Activated CD8-positive, alpha-beta memory T cell treated with anti-CD3 and anti-CD28 coated beads, Interleukin-2, amount 10 ng/mL, durations not matched to agents 7 days and 5 days (primary cell): ENCODE measurements around the gene CAPN12. TPM values are rescaled to one million over a fixed set of nuclear protein-coding genes. Genes with fewer than 3 reads are reported as not detected.
A peak's percentile ranks its signal among the peaks of the same experiment; 100 is the strongest.

Source experiments
- ATAC-seq: fragments of 150-1000 bp; cut with Tn5 transposase; one replicate; pipeline ENCODE4 v1.10.0; 2021; ENCODE audit warnings: moderate library complexity
- CTCF ChIA-PET: fragments of 350-600 bp; sonication (Branson Sonifier 250); formaldehyde crosslinking; loops from one replicate; lab custom pipeline; 2021; ENCODE audit warnings: antibody characterized with exemption; lab: Charles Lee
- DNase-seq: peaks from one replicate; pipeline ENCODE4 v3.0.0-alpha.2; 2020
- H3K27ac Mint-ChIP-seq: one replicate; pipeline ENCODE4 v1.8.0; 2021; ENCODE audit warnings: mild to moderate bottlenecking, mixed read lengths
- H3K27me3 Mint-ChIP-seq: one replicate; pipeline ENCODE4 v1.8.0; 2021; ENCODE audit warnings: mixed read lengths
- H3K36me3 Mint-ChIP-seq: one replicate; pipeline ENCODE4 v1.8.0; 2021; ENCODE audit warnings: mild to moderate bottlenecking, mixed read lengths
- H3K4me1 Mint-ChIP-seq: one replicate; pipeline ENCODE4 v1.8.0; 2021; ENCODE audit warnings: mixed read lengths
- H3K4me3 Mint-ChIP-seq: one replicate; pipeline ENCODE4 v1.8.0; 2021; ENCODE audit warnings: mild to moderate bottlenecking, moderate library complexity, mixed read lengths
- H3K9me3 Mint-ChIP-seq: one replicate; pipeline ENCODE4 v1.8.0; 2022; ENCODE audit warnings: low read depth, mixed read lengths
- total RNA-seq, 2 experiments: library from RNA; stranded (reverse); gene quantifications; one replicate each; pipeline ENCODE4 v1.2.3, GENCODE V29; 2021

The CAPN12 gene
- total RNA-seq, 2 experiments from 2014 or later: 8.4 to 17.5 TPM

- H3K27me3 Mint-ChIP-seq: no peaks in the 10 kb centered on the region
- ATAC-seq (no peak), DNase-seq (peak; percentile 39)
- H3K27ac Mint-ChIP-seq: peak overlapping the region; percentile 48
- H3K4me3 Mint-ChIP-seq: no peak overlapping the region
- CTCF ChIA-PET: interaction anchor here (4.5 kb wide), 1 partner anchor 199 kb away, joined by 33 read pairs; the partner anchor contains the start of genes MRPS12 and SARS2
- H3K9me3 Mint-ChIP-seq: no peaks in the 10 kb centered on the region
- peaks cover 27% of the 10 kb centered on the region for H3K36me3 Mint-ChIP-seq
- H3K4me1 Mint-ChIP-seq: peaks cover 40% of the 10 kb centered on the region
These were observed 12.5 kb downstream of the CAPN12 start for GRCh38 chr19:38731654-38732301.

- Mint-ChIP-seq H3K4me1 (peaks cover 40% of the 10 kb centered on the region), H3K27me3 (no peaks in the 10 kb centered on the region), H3K4me3 (no peak overlapping the region), H3K9me3 (no peaks in the 10 kb centered on the region), H3K36me3 (peaks cover 28% of the 10 kb centered on the region), H3K27ac (peak overlapping the region; percentile 48)
- no peak for DNase-seq
- no peak for ATAC-seq
- CTCF ChIA-PET: interaction anchor here (1.1 to 4.5 kb wide), 6 partner anchors 83 to 199 kb away, joined by 3 to 33 read pairs (median 4); partner anchors contain the start of genes ACTN4, MRPS12 and SARS2
These were observed 13.3 kb downstream of the CAPN12 start for GRCh38 chr19:38730731-38731589.

DNA sequence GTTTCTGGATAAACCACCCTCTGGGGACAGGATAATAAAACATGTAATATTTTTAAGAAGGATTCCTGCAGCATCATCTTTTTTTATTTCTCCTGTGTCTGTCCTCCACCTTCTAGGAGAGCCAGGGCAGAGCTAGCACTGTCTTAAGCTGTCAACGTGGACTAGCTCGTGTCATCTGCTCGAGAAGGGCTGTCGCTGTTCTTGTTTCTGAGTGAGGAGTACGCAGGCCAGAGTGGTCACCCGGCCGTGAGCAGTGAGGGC lies 13.9 kb downstream of the CAPN12 start:
- ATAC-seq: no peak
- Mint-ChIP-seq H3K4me1 (peaks cover 39% of the 10 kb centered on the region), H3K36me3 (peaks cover 28% of the 10 kb centered on the region), H3K27ac (no peak overlapping the region), H3K27me3 (no peaks in the 10 kb centered on the region), H3K4me3 (no peak overlapping the region), H3K9me3 (no peaks in the 10 kb centered on the region)
- no peak for DNase-seq
- CTCF ChIA-PET: interaction anchor here (0.7 to 1.5 kb wide), 8 partner anchors 40 to 174 kb away, joined by 3 to 6 read pairs (median 4); partner anchors contain the start of genes ACTN4 and ECH1

GRCh38 chr19:38729653-38730469 lies 14.4 kb downstream of the CAPN12 start:
- DNase-seq (peak; percentile 83), ATAC-seq (peak; percentile 65)
- H3K27me3 Mint-ChIP-seq: no peaks in the 10 kb centered on the region
- H3K9me3 Mint-ChIP-seq: no peaks in the 10 kb centered on the region
- H3K4me1 Mint-ChIP-seq: peaks cover 34% of the 10 kb centered on the region
- peaks cover 30% of the 10 kb centered on the region for H3K36me3 Mint-ChIP-seq
- H3K27ac Mint-ChIP-seq: peak overlapping the region; percentile 52
- no peak overlapping the region for H3K4me3 Mint-ChIP-seq
- CTCF ChIA-PET: interaction anchor here (0.7 to 1.5 kb wide), 8 partner anchors 40 to 174 kb away, joined by 3 to 6 read pairs (median 4); partner anchors contain the start of genes ACTN4 and ECH1

DNA sequence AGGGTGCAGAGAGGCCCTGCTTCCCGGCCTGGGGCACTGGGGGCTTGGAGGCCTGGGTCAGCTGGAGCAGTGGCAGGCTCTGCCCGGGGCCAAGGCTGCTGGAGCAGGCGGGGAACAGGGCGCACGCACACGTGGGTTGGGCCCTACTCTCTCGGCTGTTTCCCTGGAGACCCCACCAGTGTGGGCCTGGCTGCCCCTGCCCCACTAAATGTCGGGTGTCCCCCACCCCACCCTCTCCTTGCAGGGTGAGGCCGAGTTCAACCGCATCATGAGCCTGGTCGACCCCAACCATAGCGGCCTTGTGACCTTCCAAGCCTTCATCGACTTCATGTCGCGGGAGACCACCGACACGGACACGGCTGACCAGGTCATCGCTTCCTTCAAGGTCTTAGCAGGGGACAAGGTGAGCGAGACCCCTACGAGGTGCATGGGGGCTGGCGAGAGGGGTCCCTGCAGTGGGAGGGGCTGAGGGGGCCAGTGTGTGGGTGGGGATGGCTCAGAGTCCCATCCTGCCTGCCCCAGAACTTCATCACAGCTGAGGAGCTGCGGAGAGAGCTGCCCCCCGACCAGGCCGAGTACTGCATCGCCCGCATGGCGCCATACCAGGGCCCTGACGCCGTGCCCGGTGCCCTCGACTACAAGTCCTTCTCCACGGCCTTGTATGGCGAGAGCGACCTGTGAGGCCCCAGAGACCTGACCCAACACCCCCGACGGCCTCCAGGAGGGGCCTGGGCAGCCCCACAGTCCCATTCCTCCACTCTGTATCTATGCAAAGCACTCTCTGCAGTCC lies 15.3 kb downstream of the CAPN12 start:
- CTCF ChIA-PET: interaction anchor here (1.0 kb wide), 2 partner anchors 39 to 326 kb away, joined by 3 to 6 read pairs; partner anchors contain the start of gene FAM98C
- no peak overlapping the region for H3K27ac Mint-ChIP-seq
- H3K4me1 Mint-ChIP-seq: peaks cover 25% of the 10 kb centered on the region
- peaks cover 31% of the 10 kb centered on the region for H3K36me3 Mint-ChIP-seq
- no peak overlapping the region for H3K4me3 Mint-ChIP-seq
- no peak for DNase-seq
- H3K9me3 Mint-ChIP-seq: no peaks in the 10 kb centered on the region
- no peak for ATAC-seq
- no peaks in the 10 kb centered on the region for H3K27me3 Mint-ChIP-seq

GRCh38 chr19:38727868-38728660 lies 16.2 kb downstream of the CAPN12 start:
- no peak for DNase-seq

DNA sequence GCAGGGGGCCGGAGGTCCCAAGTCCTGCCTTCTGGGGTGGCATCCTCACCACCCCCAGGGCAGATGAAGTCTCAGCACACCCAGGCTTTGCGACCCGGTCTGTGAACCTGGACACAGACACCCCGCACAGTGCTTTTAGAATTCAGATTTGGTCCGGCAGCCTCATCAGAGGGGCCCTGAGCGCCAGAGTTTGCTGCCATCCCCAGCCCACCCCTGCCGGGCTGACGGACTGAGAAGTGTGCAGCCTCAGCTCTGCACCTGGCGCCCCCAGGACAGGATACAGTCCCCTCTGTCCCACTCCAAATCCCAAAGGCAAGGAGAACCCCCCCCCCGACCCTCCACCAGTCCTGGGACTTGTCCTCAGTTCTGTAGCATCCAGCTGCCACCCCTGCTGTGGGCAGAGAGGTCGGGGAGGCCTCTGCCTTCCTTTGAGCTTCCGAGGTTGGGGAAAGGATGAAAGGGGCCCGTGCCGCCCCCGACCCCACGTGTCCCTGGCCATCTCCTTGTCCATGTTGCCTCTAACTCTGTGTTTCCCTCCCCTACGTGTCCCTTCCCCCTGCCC lies 16.9 kb downstream of the CAPN12 start:
- no peak overlapping the region for H3K4me3 Mint-ChIP-seq
- no peak overlapping the region for H3K27ac Mint-ChIP-seq
- CTCF ChIA-PET: interaction anchor here (0.6 kb wide), 1 partner anchor 11 kb away, joined by 3 read pairs; no protein-coding TSS in a partner anchor

More at GRCh38 chr19:38727868-38728660, 16.2 kb downstream of the CAPN12 start:
- Mint-ChIP-seq H3K27me3 (no peaks in the 10 kb centered on the region), H3K36me3 (peaks cover 31% of the 10 kb centered on the region), H3K4me1 (peaks cover 16% of the 10 kb centered on the region), H3K27ac (no peak overlapping the region), H3K4me3 (no peak overlapping the region), H3K9me3 (no peaks in the 10 kb centered on the region)
- no peak for ATAC-seq
- CTCF ChIA-PET: interaction anchor here (0.6 to 1.0 kb wide), 2 partner anchors 10 to 325 kb away, joined by 3 read pairs; partner anchors contain the start of gene FAM98C

GRCh38 chr19:38726761-38727301 lies 17.4 kb downstream of the CAPN12 start:
- CTCF ChIA-PET: interaction anchor here (1.6 kb wide), 1 partner anchor 324 kb away, joined by 6 read pairs; the partner anchor contains the start of gene FAM98C
- H3K4me1 Mint-ChIP-seq: peaks cover 10% of the 10 kb centered on the region
- H3K27ac Mint-ChIP-seq: peak overlapping the region; percentile 49
- H3K4me3 Mint-ChIP-seq: no peak overlapping the region
- H3K36me3 Mint-ChIP-seq: peaks cover 30% of the 10 kb centered on the region
- H3K27me3 Mint-ChIP-seq: no peaks in the 10 kb centered on the region
- H3K9me3 Mint-ChIP-seq: no peaks in the 10 kb centered on the region
- no peak for ATAC-seq
- no peak for DNase-seq

More for the DNA sequence above, 16.9 kb downstream of the CAPN12 start:
- ATAC-seq: no peak
- Mint-ChIP-seq H3K27me3 (no peaks in the 10 kb centered on the region), H3K36me3 (peaks cover 30% of the 10 kb centered on the region), H3K9me3 (no peaks in the 10 kb centered on the region), H3K4me1 (peaks cover 11% of the 10 kb centered on the region)
- DNase-seq: no peak

- peak overlapping the region; percentile 49 for H3K27ac Mint-ChIP-seq
- H3K9me3 Mint-ChIP-seq: no peaks in the 10 kb centered on the region
- H3K27me3 Mint-ChIP-seq: no peaks in the 10 kb centered on the region
- peaks cover 26% of the 10 kb centered on the region for H3K36me3 Mint-ChIP-seq
- CTCF ChIA-PET: interaction anchor here (1.6 kb wide), 1 partner anchor 323 kb away, joined by 6 read pairs; the partner anchor contains the start of gene FAM98C
- DNase-seq (no peak), ATAC-seq (no peak)
- peaks cover 6% of the 10 kb centered on the region for H3K4me1 Mint-ChIP-seq
- H3K4me3 Mint-ChIP-seq: no peak overlapping the region
These were observed 18.0 kb downstream of the CAPN12 start for GRCh38 chr19:38726284-38726673.

GRCh38 chr19:38725469-38726283 lies 18.6 kb downstream of the CAPN12 start:
- CTCF ChIA-PET: interaction anchor here (1.2 to 1.6 kb wide), 3 partner anchors 8 to 323 kb away, joined by 3 to 6 read pairs (median 4); partner anchors contain the start of genes FAM98C, MRPS12 and SARS2
- peaks cover 25% of the 10 kb centered on the region for H3K36me3 Mint-ChIP-seq
- ATAC-seq: no peak
- H3K4me3 Mint-ChIP-seq: no peak overlapping the region
- no peaks in the 10 kb centered on the region for H3K9me3 Mint-ChIP-seq
- DNase-seq: no peak
- no peaks in the 10 kb centered on the region for H3K27me3 Mint-ChIP-seq
- H3K27ac Mint-ChIP-seq: no peak overlapping the region
- peaks cover 6% of the 10 kb centered on the region for H3K4me1 Mint-ChIP-seq
